Keratinocyte (primary cell): ENCODE results near the gene ZNF441. TPM values are rescaled to one million over a fixed set of nuclear protein-coding genes. Genes with fewer than 3 reads are reported as not detected.
"Not testable (repeated sequence)": the region's sequence is repeated elsewhere in the genome, so short reads cannot be mapped to it uniquely, and the experiment has no call there.

Source experiments
- DNase-seq: peaks from one replicate; pipeline ENCODE4 v3.0.0-alpha.2; 2011; ENCODE audit warnings: low read depth, missing footprints, low spot score
- FAIRE-seq: peaks from 2 replicates; lab custom pipeline; 2011; peaks lifted over from hg19 to GRCh38; lab: Jason Lieb, UNC
- H2AFZ ChIP-seq: 2 replicates; pipeline ENCODE4 v1.6.0; 2012; ENCODE audit warnings: low read length, control low read depth, inconsistent platforms; ENCODE audit not compliant: control insufficient read depth
- H3K27ac ChIP-seq: 2 replicates; pipeline ENCODE4 v1.5.1; 2011; ENCODE audit warnings: low read length; ENCODE audit not compliant: control insufficient read depth, insufficient read depth
- H3K27me3 ChIP-seq: 3 replicates; pipeline ENCODE4 v1.6.0; 2011; ENCODE audit warnings: low read length; ENCODE audit not compliant: control insufficient read depth, insufficient read depth; ENCODE audit errors: extremely low read depth
- H3K36me3 ChIP-seq, 2 experiments: 2 replicates in 1 of 2; 3 replicates in 1 of 2; pipeline ENCODE4 v1.5.1; 2011; ENCODE audit warnings: low read length in 2 of 2, mild to moderate bottlenecking in 1 of 2; ENCODE audit not compliant: control insufficient read depth in 2 of 2, insufficient read depth in 2 of 2; ENCODE audit errors: extremely low read depth in 1 of 2
- H3K4me1 ChIP-seq: 3 replicates; pipeline ENCODE4 v1.5.1; 2011; ENCODE audit warnings: low read length; ENCODE audit not compliant: control insufficient read depth, insufficient read depth; ENCODE audit errors: extremely low read depth
- H3K4me2 ChIP-seq: 3 replicates; pipeline ENCODE4 v1.6.0; 2011; ENCODE audit warnings: low read depth, low read length; ENCODE audit not compliant: control insufficient read depth, insufficient read depth; ENCODE audit errors: extremely low read depth
- H3K4me3 ChIP-seq, 3 experiments: fragments of 200-600 bp in 1 of 3; sonication (generic) in 1 of 3; 2 replicates in 2 of 3; 3 replicates in 1 of 3; pipeline ENCODE4 v1.5.1; 2011 to 2016; ENCODE audit warnings: low read length in 3 of 3, mild to moderate bottlenecking in 3 of 3, control low read depth in 2 of 3, inconsistent platforms in 1 of 3, low read depth in 1 of 3, mixed read lengths in 1 of 3, mixed run types in 1 of 3, moderate library complexity in 1 of 3; ENCODE audit not compliant: control insufficient read depth in 2 of 3, insufficient read depth in 2 of 3; ENCODE audit errors: extremely low read depth in 1 of 3
- H3K79me2 ChIP-seq: 2 replicates; pipeline ENCODE4 v1.6.0; 2012; ENCODE audit warnings: low read length; ENCODE audit not compliant: control insufficient read depth, insufficient read depth
- H3K9ac ChIP-seq: 3 replicates; pipeline ENCODE4 v1.6.0; 2011; ENCODE audit warnings: low read length; ENCODE audit not compliant: control insufficient read depth, insufficient read depth; ENCODE audit errors: extremely low read depth
- H3K9me1 ChIP-seq: 3 replicates; pipeline ENCODE4 v1.6.0; 2011; ENCODE audit warnings: low read length; ENCODE audit not compliant: control insufficient read depth, insufficient read depth; ENCODE audit errors: extremely low read depth
- H3K9me3 ChIP-seq: 2 replicates; pipeline ENCODE4 v1.5.1; 2012; ENCODE audit warnings: low read depth, low read length; ENCODE audit not compliant: control insufficient read depth
- H4K20me1 ChIP-seq: 3 replicates; pipeline ENCODE4 v1.6.0; 2011; ENCODE audit warnings: low read length; ENCODE audit not compliant: control insufficient read depth, insufficient read depth; ENCODE audit errors: extremely low read depth
- CTCF ChIP-seq, 3 experiments: IDR thresholded peaks in 1 of 3; conservative IDR thresholded peaks in 1 of 3; optimal IDR thresholded peaks in 1 of 3; 2 replicates in 2 of 3; 3 replicates in 1 of 3; pipeline versions ENCODE3 to v1.5.1; 2011; ENCODE audit warnings: low read length in 3 of 3, mild to moderate bottlenecking in 3 of 3, moderate library complexity in 2 of 3, control low read depth in 1 of 3, inconsistent platforms in 1 of 3; ENCODE audit not compliant: insufficient read depth in 2 of 3; ENCODE audit errors: extremely low read depth in 1 of 3
- EZH2 ChIP-seq: IDR thresholded peaks from one replicate; pipeline ENCODE4 v1.6.1; 2012; ENCODE audit warnings: inconsistent platforms, mild to moderate bottlenecking, low read length, moderate library complexity
- dilution Hi-C: fragments of 300-500 bp; cut with MboI; formaldehyde crosslinking; loops from one replicate; pipeline ENCODE4 v1.7.0; 2020; ENCODE audit warnings: low sequenced_read_pairs; ENCODE audit not compliant: extremely low pct_ligation_motif_present
- polyA plus RNA-seq, 5 experiments: library from polyadenylated mRNA; depleted of rRNA in 3 of 5; stranded (reverse) in 3 of 5; stranded (forward) in 1 of 5; unstranded in 1 of 5; fragments of >200 nt; gene quantifications; 1 replicate in 1 of 5; 2 replicates in 3 of 5; 3 replicates in 1 of 5; pipeline versions ENCODE4 v1.2.1 to v1.2.3, GENCODE V29; 2011 to 2012; ENCODE audit warnings: missing spikeins in 2 of 5, low read depth in 1 of 5, low replicate concordance in 1 of 5

Gene ZNF441
- polyA plus RNA-seq, 1 donor (not counting 4 experiments of a cell fraction or from before 2014, with no cell fraction given) = 3.1 TPM

GRCh38 chr19:11814700-11815035 lies 47.9 kb downstream of the ZNF441 start:
- H3K4me3 ChIP-seq = peak overlapping the region; percentile 91 to 98 (median 92)
- peaks cover 31% of the 10 kb centered on the region for H3K79me2 ChIP-seq
- H3K36me3 ChIP-seq = no peaks in the 10 kb centered on the region
- TF ChIP-seq CTCF (optimal IDR thresholded peaks at IDR 0.05 in 1 of 3, IDR thresholded peaks at IDR 0.05 in 1 of 3, conservative IDR thresholded peaks at IDR 0.05 in 1 of 3; ENCODE audit: extremely low read depth in 1 of 3, insufficient read depth in 2 of 3, low read length in 3 of 3) = no peak
- TF ChIP-seq EZH2 = no peak
- no peak for DNase-seq
- no peaks in the 10 kb centered on the region for H3K9me1 ChIP-seq
- peak overlapping the region; percentile 96 for H3K9ac ChIP-seq
- no peaks in the 10 kb centered on the region for H3K27me3 ChIP-seq
- peaks cover 5% of the 10 kb centered on the region for H3K4me1 ChIP-seq
- no peaks in the 10 kb centered on the region for H4K20me1 ChIP-seq
- FAIRE-seq = no peak
- H3K27ac ChIP-seq = peak overlapping the region; percentile 93
- no peaks in the 10 kb centered on the region for H3K9me3 ChIP-seq
- peak overlapping the region; percentile 99 for H2AFZ ChIP-seq
- dilution Hi-C loops = no loop called here
- peak overlapping the region; percentile 90 for H3K4me2 ChIP-seq

GRCh38 chr19:11821474-11822109 lies 54.8 kb downstream of the ZNF441 start:
- FAIRE-seq (no peak), DNase-seq (no peak)

GRCh38 chr19:11828957-11829876 lies 62.4 kb downstream of the ZNF441 start:
- H4K20me1 ChIP-seq, dilution Hi-C loops, H3K27me3 ChIP-seq, H3K9me1 ChIP-seq, H3K4me2 ChIP-seq, H2AFZ ChIP-seq, FAIRE-seq, DNase-seq, H3K4me3 ChIP-seq, H3K9ac ChIP-seq, H3K4me1 ChIP-seq, H3K27ac ChIP-seq: not testable (repeated sequence)
- peaks cover 26% of the 10 kb centered on the region for H3K79me2 ChIP-seq
- peaks cover 12 to 14% of the 10 kb centered on the region in 2 experiments for H3K36me3 ChIP-seq
- H3K9me3 ChIP-seq = peaks cover 34% of the 10 kb centered on the region

More at GRCh38 chr19:11821474-11822109, 54.8 kb downstream of the ZNF441 start:
- Histone ChIP-seq H3K9me1 (no peaks in the 10 kb centered on the region), H3K79me2 (peaks cover 61% of the 10 kb centered on the region), H3K9ac (no peak overlapping the region), H3K9me3 (no peaks in the 10 kb centered on the region), H3K4me1 (no peaks in the 10 kb centered on the region), H3K4me2 (no peak overlapping the region), H4K20me1 (no peaks in the 10 kb centered on the region), H3K36me3 (no peaks in the 10 kb centered on the region), H3K27me3 (no peaks in the 10 kb centered on the region), H3K27ac (no peak overlapping the region), H2AFZ (no peak overlapping the region), H3K4me3 (no peak overlapping the region)
- TF ChIP-seq CTCF (optimal IDR thresholded peaks at IDR 0.05 in 1 of 3, IDR thresholded peaks at IDR 0.05 in 1 of 3, conservative IDR thresholded peaks at IDR 0.05 in 1 of 3; ENCODE audit: extremely low read depth in 1 of 3, insufficient read depth in 2 of 3, low read length in 3 of 3) (no peak), EZH2 (no peak)
- dilution Hi-C loops = no loop called here
